K562 (cell line): Measurements from ENCODE around the gene PTOV1. TPM values are rescaled to one million over a fixed set of nuclear protein-coding genes. Genes with fewer than 3 reads are reported as not detected.

Experiments used
- ARID1B ChIP-seq: fragments of 450-650 bp; IDR thresholded peaks from 2 replicates; pipeline ENCODE4 v1.6.1; 2016; ENCODE audit warnings: antibody characterized with exemption, mild to moderate bottlenecking, inconsistent platforms
- CLOCK ChIP-seq: fragments of 250-450 bp; sonication (Bioruptor Pico); IDR thresholded peaks from 2 replicates; pipeline ENCODE4 v1.4.0; 2020; ENCODE audit warnings: mild to moderate bottlenecking, moderate library complexity, borderline replicate concordance
- DIDO1 ChIP-seq: fragments of 450-650 bp; IDR thresholded peaks from 2 replicates; pipeline ENCODE4 v1.6.1; 2016; ENCODE audit warnings: low read depth, missing biosample characterization, missing genetic modification characterization
- ETV6 ChIP-seq, 3 experiments: fragments of 150-350 bp in 1 of 3; sonication (generic) in 1 of 3; formaldehyde crosslinking in 1 of 3; IDR thresholded peaks; 2 replicates each; pipeline versions ENCODE4 v1.6.1 to v1.8.0; 2014 to 2022; ENCODE audit warnings: borderline replicate concordance in 2 of 3, low read depth in 2 of 3, antibody characterized with exemption in 1 of 3, low read length in 1 of 3, mild to moderate bottlenecking in 1 of 3, missing genetic modification reagents in 1 of 3
- FUS ChIP-seq: fragments of 200-400 bp; formaldehyde crosslinking; optimal IDR thresholded peaks from 2 replicates; pipeline ENCODE3; 2017; ENCODE audit warnings: low read depth, low read length
- HDAC1 ChIP-seq, 2 experiments: fragments of 450-650 bp; IDR thresholded peaks; 2 replicates each; pipeline ENCODE4 v1.6.1; 2016 to 2017; ENCODE audit warnings: inconsistent platforms in 1 of 2, mild to moderate bottlenecking in 1 of 2, moderate library complexity in 1 of 2
- KLF1 ChIP-seq: fragments of 450-650 bp; IDR thresholded peaks from 2 replicates; pipeline ENCODE4 v1.6.1; 2016; ENCODE audit warnings: missing genetic modification characterization, missing compliant biosample characterization
- MYNN ChIP-seq, 2 experiments: sonication (generic); formaldehyde crosslinking in 1 of 2; IDR thresholded peaks; 2 replicates each; pipeline versions ENCODE4 v1.5.0 to v1.6.1; 2016 to 2020; ENCODE audit warnings: antibody characterized with exemption in 1 of 2, missing genetic modification reagents in 1 of 2
- POLR3G ChIP-seq: IDR thresholded peaks from 2 replicates; pipeline ENCODE4 v1.6.1; 2011; ENCODE audit not compliant: insufficient read length, insufficient replicate concordance; ENCODE audit errors: extremely low read depth
- RBM22 ChIP-seq: fragments of 200-400 bp; formaldehyde crosslinking; IDR thresholded peaks from 2 replicates; pipeline ENCODE4 v1.6.1; 2018; ENCODE audit warnings: low read length, low read depth; ENCODE audit not compliant: poor library complexity, severe bottlenecking
- RHOXF2B ChIP-seq: fragments of 250-450 bp; sonication (Bioruptor Pico); conservative IDR thresholded peaks from 2 replicates; pipeline ENCODE4 v1.5.1; 2021
- STAT5A ChIP-seq: IDR thresholded peaks from 2 replicates; pipeline ENCODE4 v1.6.1; 2012; ENCODE audit warnings: low read length, inconsistent platforms, borderline replicate concordance
- SUPT5H ChIP-seq: fragments of 450-650 bp; IDR thresholded peaks from 2 replicates; pipeline ENCODE4 v1.6.1; 2016
- TEAD1 ChIP-seq, 2 experiments: fragments of 450-650 bp in 1 of 2; sonication (generic) in 1 of 2; formaldehyde crosslinking; IDR thresholded peaks; 2 replicates each; pipeline versions ENCODE4 v1.4.0 to v1.8.0; 2020 to 2022; ENCODE audit warnings: mild to moderate bottlenecking in 2 of 2, missing genetic modification reagents in 1 of 2
- ZNF444 ChIP-seq: fragments of 250-450 bp; sonication (Bioruptor Pico); IDR thresholded peaks from 2 replicates; pipeline ENCODE4 v1.4.0; 2020; ENCODE audit warnings: mild to moderate bottlenecking, moderate library complexity
- ZNF512 ChIP-seq: IDR thresholded peaks from 2 replicates; pipeline ENCODE4 v1.6.1; 2016; ENCODE audit warnings: missing genetic modification characterization, missing compliant biosample characterization
- ZSCAN32 ChIP-seq: fragments of 450-650 bp; formaldehyde crosslinking; IDR thresholded peaks from 2 replicates; pipeline ENCODE4 v1.4.0; 2020; ENCODE audit warnings: mild to moderate bottlenecking, moderate library complexity
- polyA plus RNA-seq, 8 experiments: library from polyadenylated mRNA; depleted of rRNA in 4 of 8; stranded (reverse) in 5 of 8; unstranded in 3 of 8; fragments of >200 nt; fragmentation: Nextera tagmentation in 2 of 8; fragmentation: Illumina TruSeq in 1 of 8; extraction: Ambion mirVana in 2 of 8; extraction: Trizol in 1 of 8; gene quantifications; 2 replicates each; pipeline versions ENCODE4 v1.2.1 to v1.2.3, GENCODE V29; 2011 to 2014; ENCODE audit warnings: inconsistent platforms in 1 of 8, missing spikeins in 1 of 8
- total RNA-seq, 7 experiments: library from RNA; depleted of rRNA in 6 of 7; stranded (reverse); fragments of >200 nt in 6 of 7; fragmentation: Illumina TruSeq in 2 of 7; extraction: Trizol in 2 of 7; gene quantifications; 2 replicates each; pipeline versions ENCODE4 v1.2.1 to v1.2.3, GENCODE V29; 2011 to 2021; ENCODE audit warnings: low replicate concordance in 1 of 7
- TF ChIP-seq, protein P1 (sequence below): fragments of 450-650 bp; IDR thresholded peaks from 2 replicates; pipeline ENCODE4 v1.6.1; 2016; ENCODE audit warnings: mild to moderate bottlenecking
- TF ChIP-seq, protein P2 (sequence below): fragments of 250-450 bp; sonication (Bioruptor Pico); IDR thresholded peaks from 2 replicates; pipeline ENCODE4 v1.5.0; 2021

The PTOV1 gene
- total and polyA plus RNA-seq, 9 of the 15 experiments (the other 6 are each of a cell fraction or from before 2014, with no cell fraction given), result 4.9 to 169 (median 43.5) TPM

GRCh38 chr19:49817964-49818648 is 32.9 kb upstream of the PTOV1 start, which contains the start of gene MED25 (continued):
- TF ChIP-seq STAT5A (no peak; the same call in 1 of the 2 replicates), ZNF444 (CRISPR knock-in tag) (no peak), MYNN (IDR thresholded peaks at IDR 0.05) (no peak), MYNN (CRISPR knock-in tag; IDR thresholded peaks at IDR 0.05) (no peak), ARID1B (no peak), KLF1 (tag) (no peak), RHOXF2B (CRISPR knock-in tag) (no peak), CLOCK (CRISPR knock-in tag) (no peak), ZNF512 (no peak), HDAC1 (IDR thresholded peaks at IDR 0.05) (peak in 1 of 2 experiments; percentile 26; a peak in 1 of 4 replicates), TEAD1 (CRISPR knock-in tag; IDR thresholded peaks at IDR 0.05) (peak; percentile 49 to 68; a peak in 3 of 4 replicates), DIDO1 (peak; percentile 42; the same call in 1 of the 2 replicates), SUPT5H (peak; percentile 79), FUS (no peak), ZSCAN32 (no peak), RBM22 (no peak), POLR3G (no peak), ETV6 (IDR thresholded peaks at IDR 0.05; ENCODE audit: borderline replicate concordance in 1 of 2, low read depth in 2 of 2, low read length in 1 of 2) (no peak), ETV6 (CRISPR knock-in tag; IDR thresholded peaks at IDR 0.05; ENCODE audit: borderline replicate concordance) (no peak)
- TF ChIP-seq, protein P1, sequence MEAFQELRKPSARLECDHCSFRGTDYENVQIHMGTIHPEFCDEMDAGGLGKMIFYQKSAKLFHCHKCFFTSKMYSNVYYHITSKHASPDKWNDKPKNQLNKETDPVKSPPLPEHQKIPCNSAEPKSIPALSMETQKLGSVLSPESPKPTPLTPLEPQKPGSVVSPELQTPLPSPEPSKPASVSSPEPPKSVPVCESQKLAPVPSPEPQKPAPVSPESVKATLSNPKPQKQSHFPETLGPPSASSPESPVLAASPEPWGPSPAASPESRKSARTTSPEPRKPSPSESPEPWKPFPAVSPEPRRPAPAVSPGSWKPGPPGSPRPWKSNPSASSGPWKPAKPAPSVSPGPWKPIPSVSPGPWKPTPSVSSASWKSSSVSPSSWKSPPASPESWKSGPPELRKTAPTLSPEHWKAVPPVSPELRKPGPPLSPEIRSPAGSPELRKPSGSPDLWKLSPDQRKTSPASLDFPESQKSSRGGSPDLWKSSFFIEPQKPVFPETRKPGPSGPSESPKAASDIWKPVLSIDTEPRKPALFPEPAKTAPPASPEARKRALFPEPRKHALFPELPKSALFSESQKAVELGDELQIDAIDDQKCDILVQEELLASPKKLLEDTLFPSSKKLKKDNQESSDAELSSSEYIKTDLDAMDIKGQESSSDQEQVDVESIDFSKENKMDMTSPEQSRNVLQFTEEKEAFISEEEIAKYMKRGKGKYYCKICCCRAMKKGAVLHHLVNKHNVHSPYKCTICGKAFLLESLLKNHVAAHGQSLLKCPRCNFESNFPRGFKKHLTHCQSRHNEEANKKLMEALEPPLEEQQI, result no peak
- TF ChIP-seq, protein P2, sequence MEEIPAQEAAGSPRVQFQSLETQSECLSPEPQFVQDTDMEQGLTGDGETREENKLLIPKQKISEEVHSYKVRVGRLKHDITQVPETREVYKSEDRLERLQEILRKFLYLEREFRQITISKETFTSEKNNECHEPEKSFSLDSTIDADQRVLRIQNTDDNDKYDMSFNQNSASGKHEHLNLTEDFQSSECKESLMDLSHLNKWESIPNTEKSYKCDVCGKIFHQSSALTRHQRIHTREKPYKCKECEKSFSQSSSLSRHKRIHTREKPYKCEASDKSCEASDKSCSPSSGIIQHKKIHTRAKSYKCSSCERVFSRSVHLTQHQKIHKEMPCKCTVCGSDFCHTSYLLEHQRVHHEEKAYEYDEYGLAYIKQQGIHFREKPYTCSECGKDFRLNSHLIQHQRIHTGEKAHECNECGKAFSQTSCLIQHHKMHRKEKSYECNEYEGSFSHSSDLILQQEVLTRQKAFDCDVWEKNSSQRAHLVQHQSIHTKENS, result no peak
